ENCODE data around the gene OGFOD1.

DNA sequence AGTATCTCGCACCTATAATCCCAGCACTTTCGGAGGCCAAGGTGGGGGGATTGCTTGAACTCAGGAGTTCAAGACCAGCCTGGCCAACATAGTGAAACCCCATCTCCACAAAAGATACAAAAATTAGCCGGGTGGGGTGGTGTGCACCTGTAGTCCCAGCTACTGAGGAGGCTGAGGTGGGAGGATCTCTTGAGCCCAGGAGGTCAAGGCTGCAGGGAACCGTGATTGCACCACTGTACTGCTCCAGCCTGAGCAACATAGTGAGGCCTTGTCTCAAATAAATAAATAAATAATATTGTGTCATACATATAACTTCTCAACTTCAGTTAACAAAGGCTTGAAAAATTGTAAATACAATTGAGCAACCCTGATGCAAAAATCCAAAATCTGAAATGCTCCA, 34.2 kb upstream of the OGFOD1 start:
- TF ChIP-seq, protein P1, sequence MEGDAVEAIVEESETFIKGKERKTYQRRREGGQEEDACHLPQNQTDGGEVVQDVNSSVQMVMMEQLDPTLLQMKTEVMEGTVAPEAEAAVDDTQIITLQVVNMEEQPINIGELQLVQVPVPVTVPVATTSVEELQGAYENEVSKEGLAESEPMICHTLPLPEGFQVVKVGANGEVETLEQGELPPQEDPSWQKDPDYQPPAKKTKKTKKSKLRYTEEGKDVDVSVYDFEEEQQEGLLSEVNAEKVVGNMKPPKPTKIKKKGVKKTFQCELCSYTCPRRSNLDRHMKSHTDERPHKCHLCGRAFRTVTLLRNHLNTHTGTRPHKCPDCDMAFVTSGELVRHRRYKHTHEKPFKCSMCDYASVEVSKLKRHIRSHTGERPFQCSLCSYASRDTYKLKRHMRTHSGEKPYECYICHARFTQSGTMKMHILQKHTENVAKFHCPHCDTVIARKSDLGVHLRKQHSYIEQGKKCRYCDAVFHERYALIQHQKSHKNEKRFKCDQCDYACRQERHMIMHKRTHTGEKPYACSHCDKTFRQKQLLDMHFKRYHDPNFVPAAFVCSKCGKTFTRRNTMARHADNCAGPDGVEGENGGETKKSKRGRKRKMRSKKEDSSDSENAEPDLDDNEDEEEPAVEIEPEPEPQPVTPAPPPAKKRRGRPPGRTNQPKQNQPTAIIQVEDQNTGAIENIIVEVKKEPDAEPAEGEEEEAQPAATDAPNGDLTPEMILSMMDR (IDR thresholded peaks at IDR 0.05), result no peak
- TF ChIP-seq REST (IDR thresholded peaks at IDR 0.05; ENCODE audit: insufficient read depth in 1 of 2, low read depth in 2 of 2, low read length in 1 of 2) (no peak), POLR2AphosphoS5 (IDR thresholded peaks at IDR 0.05; ENCODE audit: low read depth, low read length) (no peak), SIN3A (IDR thresholded peaks at IDR 0.05; ENCODE audit: borderline replicate concordance, insufficient read depth, low read depth, low read length) (no peak)
